NCI-H510A treated with DMSO at 0.1 percent for 48 hours (cell line): ENCODE results near the gene SNX27.

ENCODE experiments used
- DNase-seq: peaks from one replicate; lab custom pipeline; 2025; lab: John Stamatoyannopoulos, UW

The SNX27 gene

DNA sequence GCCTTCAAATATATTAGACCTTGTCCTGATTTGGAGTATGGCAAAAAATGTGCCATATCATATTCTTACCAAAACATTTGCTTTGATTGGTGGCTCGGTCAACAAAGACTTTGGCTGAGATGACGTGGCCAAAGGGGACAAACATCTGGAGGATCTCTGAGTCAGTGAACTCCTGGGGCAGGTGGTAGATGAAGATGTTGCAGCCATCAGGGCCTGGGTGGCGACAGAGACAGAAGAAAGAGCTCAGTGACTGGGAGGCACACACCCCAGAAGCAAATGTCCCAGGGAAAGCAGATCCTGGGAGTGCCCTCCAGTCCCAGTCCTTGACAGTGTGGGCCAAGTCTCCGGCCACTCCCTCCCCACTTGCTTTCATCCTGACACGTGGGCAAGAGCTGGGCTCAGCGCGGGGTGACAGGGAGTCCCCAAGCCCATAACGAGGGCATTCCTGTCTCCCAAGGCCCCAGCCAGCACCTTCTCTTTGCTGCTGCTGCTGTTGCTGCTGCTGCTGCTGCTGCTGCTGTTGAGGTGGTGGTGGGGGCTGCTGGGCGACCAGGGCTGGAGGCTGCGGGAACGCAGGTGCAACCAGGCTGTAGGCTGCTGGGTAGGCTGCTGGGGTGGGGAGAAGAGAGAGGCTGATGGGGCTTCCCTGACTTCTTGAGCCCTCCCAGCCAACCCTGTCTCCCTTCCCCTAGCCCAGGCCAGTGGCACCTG, 94.1 kb downstream of the SNX27 start:
- no peak for DNase-seq

DNA sequence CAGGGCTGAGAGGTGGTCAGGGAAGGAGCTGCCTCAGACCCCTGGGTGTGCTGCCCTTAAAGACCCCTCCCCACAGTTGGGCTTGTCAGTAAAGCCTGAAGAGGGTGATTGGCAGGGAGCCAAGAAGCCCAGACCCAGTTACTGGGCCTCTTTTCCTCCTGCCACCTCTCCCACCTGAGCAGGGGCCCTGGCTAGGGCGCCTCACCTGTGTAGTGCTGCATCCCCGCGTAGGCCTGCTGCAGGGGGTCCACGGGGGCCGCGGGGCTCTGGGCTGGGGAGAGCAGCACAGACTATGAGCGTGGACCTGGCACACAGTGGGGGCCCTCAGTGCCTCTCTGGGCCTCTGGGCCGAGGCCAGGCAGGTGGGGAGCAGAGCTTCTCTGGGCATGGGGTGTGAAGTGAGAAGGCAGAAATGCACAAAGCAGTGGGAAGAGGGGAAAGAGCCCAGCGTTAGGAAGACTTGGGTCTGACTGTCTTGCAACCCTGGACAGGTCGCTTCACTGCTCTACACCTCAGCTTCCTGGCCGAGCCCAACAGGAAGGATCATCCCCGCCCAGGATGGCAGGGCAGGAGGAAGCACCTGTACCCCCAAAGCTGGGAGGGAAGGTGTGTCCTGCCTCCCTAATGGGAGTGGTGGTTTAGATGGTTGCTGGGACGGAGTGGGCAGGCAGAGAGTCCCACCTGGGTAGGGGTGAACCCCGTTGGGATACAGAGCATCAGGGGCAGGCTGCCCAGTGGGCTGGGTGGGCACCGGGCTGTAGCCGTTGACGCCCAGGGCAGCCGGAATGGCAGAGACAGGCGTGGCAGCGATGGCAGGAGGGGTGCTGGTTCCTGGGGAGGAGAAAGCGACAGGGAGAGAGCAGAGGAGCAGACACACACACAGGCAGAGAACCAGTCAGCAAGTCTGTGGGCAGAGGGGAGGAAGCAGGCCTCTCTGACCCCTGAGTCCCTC, 94.9 kb downstream of the SNX27 start:
- no peak for DNase-seq

DNA sequence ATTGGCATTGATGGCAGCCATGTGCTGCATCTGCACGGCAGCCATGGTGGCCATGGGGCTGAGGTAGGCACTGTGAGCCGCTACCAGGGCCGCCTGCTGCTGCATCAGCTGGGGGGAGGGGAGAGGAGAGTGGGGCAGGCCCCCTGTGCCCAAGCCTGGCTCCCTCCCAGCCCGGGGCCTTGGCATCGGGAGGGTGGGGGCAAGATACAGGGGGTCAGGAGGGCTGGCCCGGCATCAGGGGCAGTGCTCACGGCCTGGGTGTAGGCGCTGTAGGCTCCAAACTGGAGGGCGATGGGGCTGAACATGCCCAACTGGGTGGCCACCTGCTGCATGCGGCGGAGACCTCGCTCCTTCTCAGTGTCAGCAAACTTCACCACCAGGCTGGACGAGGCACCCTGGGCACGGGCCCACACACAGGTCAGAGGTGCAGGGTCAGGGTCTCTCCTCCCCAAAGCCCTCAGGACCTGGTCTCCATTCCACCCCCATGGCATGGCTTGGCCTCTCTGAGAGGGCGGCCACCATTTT, 95.8 kb downstream of the SNX27 start:
- DNase-seq, result no peak

DNA sequence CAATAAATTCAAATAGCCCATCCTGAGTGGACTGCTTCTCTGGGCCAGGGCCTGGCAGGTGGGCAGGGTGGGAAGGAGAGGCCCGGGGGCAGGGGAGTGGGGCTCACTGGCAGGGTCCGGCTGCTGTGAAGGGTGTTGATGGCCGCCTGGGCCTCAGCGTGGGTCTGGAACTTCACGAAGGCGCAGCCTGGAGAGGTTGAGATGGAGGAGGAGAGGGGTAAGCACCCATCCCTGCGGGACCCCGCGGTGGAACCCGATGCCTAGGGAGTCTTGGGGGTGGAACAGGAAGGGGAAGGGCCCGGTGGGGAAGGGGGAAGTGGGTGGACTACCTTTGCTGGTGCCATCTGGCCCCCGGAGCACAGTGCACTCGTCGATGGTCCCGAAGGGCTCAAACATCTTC, 97.0 kb downstream of the SNX27 start:
- no peak for DNase-seq

DNA sequence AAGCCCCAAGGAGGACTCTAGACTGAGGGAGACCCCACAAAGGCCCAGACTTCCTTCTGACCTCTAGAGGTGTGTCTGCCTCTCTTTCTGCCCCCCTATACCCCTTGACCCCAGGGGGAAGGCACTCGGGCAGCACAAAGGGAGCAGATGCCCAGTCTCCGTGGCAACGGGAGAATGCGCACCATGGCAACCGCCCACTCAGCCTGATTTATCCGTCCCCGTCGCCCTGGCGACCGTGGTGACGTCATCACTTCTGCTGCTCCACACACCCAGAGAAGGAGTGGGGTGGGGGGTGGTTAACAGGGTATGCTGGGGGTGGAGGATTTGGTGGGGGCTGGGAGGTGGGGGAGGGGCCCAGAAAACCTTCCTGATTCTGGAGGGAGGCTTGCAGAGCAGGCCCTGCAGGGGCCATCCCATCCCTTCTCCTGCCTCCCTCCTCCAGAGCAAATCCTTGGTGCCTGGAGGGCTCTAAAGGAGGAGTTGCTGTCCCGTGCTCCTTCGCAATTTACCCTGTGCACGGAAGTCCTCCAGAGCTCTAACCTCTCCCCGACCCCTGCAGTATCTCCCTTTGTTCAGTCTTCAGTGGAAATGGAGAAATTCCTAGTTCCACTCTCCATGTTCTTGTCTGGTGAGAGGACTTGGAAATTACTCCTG, 98.5 kb downstream of the SNX27 start:
- DNase-seq, result no peak

DNA sequence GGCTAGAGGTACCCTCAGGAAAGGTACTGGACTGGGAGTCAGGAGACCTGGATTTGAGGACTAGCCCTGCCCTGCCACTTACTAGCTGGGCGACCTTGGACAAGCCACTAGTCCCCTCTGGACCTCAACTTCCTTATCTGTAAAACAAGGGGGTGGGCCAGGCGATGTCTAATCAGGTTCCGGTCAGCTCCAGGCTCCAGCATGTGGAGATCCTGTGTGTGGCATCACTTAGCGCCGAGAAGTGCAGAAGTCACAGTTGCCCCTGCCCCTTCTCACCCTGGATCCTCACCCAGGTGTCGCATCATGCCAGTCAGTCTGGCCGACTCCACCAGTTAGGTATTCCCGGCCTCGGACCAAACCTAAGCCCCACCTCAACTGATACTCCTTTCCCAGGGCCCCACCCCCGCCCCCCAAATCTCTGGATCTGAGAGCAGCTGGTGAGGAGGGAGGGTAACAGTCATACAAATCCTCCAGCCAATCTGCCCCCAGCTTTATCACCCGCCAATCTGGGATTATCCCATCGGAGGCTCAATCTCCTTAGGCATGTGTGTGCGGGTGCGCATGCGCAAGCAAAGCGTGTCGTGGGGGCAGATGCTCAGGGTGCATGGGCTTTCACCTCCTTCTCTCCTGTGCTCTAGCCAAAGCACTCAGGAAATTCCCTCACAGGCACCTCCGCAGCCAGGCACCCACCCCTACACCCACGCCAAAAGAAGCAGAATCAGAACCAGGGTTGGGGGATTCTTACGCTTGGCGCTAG, 99.4 kb downstream of the SNX27 start:
- no peak for DNase-seq

DNA sequence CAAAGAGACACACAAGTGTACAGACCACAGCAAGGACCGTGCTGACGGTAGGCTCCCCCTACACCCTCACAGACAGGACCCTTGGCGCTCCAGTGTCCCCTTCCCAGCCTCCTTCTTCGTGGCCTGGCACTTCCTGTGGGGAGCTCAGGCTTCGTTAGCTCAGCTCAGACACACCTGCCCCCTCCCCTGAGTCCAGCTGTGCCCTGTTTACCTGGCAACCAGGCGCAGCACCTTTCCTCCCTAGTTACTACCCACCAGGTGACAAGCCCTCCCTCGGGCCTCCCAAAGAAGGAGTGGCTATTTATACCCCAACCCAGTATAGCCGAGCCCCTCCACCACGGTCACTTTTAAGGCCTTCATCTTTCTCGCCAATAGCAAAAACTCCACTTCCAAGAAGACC, 100.1 kb downstream of the SNX27 start:
- DNase-seq, result peak; percentile 63

DNA sequence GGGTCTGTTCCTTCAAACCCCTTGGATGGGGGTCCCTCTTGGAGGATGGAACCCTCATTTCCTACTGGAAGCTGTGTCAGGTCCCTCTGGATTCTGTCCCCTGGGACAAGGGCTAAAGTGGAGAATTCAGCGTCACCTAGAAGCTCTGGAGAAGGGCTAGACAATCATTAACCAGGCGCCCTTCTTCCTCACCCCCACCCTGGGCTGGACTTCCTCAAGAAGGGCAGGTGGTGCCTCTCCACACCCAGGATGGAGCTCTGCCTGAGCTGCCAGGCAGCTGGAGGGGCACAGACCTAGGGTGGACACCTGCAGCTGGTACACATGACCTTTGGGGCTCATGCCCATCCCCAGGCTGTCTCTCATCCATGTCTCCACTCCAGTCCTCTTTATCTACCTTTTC, 101.2 kb downstream of the SNX27 start:
- no peak for DNase-seq

DNA sequence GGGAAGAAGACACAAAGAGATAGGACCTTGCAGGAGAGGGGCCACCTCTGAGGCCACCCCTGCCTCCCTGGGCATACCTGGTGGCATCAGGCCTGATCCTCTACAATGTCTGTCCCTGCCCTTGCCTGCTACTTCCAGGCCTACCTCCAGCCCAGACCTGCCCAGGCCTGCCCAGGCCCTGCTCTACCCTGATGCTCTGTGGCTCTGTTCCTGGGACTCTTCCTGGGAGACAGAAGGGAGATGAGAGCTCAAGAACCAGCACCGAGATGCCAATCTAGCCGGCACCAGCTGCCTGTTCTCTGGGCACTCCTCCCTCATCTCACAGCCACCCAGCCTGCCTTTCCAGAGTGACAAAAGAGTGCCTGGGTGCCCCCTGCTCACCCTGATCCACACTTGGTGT, 102.0 kb downstream of the SNX27 start:
- peak; percentile 33 for DNase-seq

DNA sequence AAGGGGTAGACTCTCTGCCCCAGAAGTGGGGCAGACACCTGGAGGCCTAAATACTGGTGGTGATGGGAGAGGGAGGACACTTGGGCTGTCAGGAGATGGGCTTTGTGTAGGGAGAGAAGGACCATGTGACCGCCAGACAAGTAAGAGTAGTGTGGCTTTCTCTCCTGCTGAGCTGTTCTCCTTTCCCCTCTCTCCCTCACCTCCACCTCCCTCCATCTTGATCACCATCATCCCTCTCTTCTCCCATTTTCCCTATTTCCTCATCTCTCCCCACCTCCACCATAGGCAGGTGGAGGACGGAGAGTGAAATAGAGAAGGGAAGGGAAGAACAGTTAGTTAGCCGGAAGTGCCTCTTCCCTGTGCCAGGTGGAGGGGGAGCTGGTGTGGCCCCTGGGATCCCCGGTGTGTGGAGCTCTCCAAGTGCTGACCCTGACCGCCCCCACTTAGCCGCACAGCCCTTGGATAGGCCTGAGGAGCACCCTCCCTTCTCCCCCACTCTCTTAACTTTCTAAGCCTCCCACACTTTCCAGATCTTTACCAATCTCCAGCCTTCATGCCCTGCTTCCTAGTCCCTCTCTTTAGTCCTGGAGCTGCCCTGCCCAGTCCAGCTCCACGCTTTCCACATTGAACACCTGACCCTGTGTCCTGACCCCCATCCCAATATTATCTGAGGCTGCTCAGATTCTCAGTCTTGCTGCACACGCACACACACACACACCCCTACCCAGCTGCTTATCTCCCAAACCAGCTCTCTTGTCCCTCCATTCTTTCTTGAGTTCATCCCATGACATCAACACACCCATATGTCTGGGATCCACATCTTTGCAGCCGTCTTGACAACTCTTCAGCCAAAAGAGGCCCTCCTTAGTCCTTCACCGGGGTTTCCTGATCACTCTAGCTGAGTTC, 103.2 kb downstream of the SNX27 start:
- DNase-seq, result no peak

DNA sequence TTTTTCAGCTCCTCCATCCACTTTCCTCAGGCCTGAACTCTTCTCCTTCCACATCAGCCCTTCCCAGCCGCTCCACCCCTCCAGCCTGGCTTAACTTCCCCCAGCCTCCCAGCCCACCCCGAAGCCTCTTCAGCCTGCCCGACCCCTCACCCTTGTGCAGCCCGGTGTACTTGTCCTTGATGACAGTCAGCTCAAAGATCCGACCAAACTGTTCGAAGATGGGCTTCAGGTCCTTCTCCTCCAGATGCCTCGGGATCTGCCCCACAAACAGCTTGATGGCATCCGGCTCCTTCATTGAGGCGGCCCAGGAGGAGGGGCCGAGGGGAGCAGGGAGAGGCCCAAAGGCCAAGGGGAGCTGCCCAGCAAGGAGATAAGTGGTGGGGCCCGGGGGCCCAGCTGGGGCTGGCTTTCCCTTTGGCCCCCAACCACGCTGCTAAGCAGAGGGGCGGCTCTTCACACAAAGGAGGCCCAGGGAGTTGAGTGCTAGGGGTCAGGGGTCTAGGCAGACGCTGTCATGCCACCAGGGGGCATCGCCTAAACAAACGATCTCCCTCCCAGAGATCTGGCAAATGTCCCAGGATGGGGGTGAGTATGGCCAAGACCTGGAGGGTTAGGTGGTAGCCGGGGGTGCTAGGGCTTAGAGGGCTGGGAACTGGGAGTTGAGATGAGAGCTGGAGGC, 104.0 kb downstream of the SNX27 start:
- DNase-seq, result peak; percentile 33

DNA sequence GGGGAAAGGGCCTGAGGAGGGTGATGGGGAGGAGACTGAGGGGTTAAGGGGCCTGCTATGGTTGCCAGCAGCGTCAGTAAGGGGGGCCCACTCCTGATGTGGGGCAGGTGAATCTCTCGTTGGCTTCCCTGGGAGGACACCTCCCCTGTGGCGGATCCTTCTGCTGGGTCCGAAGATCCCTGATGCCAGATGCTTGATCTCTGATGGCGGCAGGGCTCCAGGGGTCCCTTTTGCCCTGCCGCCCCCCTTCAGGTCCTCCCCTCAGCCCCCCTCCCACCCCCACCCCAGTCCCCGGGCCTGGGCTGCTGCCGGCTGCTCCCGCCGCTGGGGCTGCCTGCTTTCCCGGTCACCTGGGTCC, 104.5 kb downstream of the SNX27 start:
- DNase-seq, result no peak

DNA sequence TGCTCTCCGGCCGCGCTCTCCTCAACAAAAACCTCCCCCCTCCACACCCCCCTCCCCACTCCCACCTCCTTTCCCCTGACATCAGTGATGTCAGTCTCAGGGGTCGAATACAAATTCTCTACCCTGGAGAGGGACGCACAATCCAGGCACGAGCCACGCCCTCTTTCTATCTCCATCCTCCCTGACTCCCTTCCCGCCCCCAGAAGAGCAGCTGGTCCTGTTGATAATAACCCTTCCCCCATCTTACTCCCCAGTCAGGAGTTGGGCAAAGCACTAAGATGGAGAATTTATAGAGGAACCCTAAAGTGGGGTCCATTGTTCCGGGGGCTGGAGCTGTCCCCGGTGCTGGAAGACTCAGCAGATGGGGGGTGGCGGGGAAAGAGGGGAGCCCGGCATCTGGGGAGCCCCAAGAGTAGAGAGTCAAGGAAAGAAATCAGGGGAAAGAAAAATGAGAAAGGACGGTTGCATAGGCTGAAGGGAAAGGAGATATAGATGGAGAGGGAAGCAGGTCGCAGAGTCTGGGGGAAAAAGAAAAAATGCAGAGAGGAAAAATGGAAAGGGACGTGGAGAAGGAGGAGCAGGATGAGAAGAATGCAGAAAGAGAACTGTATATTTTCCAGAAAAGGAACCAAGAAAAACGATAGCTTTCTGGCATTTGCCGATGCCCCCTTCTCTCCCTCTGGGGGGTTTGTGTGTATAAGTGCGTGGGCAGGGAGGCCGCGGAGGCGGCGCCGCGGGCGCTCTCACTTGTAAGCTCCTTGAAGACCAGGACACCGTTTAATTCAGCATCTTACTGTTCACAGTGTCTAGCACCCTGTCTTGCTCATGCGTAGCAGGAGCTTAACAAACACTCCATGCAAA, 105.2 kb downstream of the SNX27 start, which contains the start of gene CELF3:
Gene CELF3 (minus strand): TSS at position 33 of the 861 bp plus-strand sequence. CDS start 783 bp downstream, outside the sequence.
- peak; percentile 97 for DNase-seq

DNA sequence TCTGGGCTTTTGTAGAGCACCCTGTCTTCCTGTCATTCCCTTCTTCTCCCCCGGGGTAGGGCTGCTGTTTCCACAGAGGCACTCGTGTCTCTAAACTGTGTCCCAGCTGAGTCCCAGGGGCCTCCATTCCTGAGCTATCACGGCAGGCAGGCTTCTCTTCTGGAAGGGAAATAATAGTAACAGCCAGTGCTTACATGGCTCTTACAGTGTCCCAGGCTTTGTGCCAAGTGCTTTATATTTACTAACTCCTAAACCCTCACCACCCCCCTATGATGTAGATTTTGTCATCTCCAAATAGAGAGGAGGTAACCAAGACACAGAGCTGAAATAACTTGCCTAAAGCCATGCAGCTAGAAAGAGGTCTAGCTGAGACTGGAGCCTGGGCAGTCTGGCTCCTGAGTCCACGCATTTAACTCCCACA, 106.2 kb downstream of the SNX27 start:
- no peak for DNase-seq

DNA sequence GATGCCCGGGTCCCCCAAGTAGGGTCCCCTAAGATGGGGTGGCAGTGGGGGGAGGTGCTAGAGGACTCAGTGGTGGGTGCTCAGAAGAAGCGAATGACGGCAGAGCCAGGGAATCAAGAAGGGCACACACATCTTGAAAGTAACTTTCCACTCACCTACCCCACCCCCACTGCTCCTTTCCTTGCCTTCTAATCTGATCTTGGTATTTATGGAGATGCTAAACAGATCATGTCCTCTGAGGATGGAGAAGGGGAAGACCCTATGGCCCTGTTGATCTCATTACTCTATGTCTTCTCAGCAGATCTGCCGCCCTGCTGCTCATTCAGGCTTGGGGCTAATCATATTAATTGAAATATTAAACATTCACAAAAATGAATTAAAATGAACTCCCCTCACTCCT, 106.8 kb downstream of the SNX27 start:
- DNase-seq, result no peak

DNA sequence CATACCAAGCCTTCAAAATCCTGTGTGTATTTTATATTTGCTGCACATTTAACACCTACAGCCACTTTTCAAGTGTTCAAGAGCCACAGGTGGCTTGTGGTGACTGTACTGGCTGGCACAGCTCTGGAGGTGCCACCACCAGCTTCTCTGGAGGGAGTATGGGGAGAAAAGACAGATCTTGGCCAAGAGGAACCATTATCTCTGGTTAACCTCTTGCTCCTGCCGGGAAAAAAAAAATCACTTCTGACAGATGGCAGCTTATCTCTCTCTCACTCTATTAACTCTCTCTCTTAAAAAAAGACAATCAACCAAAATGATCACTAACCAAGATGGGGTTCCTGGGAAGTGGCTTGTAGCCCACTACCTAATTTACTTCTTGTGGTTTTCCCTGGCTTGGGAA, 108.3 kb downstream of the SNX27 start:
- DNase-seq, result no peak

DNA sequence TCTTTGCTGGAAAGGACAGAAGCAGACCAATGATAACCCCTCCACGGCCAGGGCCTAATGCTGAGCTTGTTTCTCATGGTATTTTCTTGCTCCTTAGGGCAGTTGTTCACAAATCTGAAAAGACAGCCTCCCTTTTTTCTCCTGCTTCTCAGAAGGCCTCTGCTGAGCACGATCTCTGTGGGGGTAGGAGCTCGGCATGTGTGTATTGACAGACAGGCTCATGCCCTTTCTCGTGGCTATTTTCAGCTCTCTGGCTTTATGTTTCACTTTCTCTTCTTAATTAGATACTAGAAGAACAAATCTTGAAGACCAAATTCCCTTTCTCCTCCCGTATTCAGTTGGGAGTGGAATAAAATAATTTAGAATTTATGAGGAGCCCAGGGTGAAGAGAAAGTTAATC, 108.7 kb downstream of the SNX27 start:
- no peak for DNase-seq

DNA sequence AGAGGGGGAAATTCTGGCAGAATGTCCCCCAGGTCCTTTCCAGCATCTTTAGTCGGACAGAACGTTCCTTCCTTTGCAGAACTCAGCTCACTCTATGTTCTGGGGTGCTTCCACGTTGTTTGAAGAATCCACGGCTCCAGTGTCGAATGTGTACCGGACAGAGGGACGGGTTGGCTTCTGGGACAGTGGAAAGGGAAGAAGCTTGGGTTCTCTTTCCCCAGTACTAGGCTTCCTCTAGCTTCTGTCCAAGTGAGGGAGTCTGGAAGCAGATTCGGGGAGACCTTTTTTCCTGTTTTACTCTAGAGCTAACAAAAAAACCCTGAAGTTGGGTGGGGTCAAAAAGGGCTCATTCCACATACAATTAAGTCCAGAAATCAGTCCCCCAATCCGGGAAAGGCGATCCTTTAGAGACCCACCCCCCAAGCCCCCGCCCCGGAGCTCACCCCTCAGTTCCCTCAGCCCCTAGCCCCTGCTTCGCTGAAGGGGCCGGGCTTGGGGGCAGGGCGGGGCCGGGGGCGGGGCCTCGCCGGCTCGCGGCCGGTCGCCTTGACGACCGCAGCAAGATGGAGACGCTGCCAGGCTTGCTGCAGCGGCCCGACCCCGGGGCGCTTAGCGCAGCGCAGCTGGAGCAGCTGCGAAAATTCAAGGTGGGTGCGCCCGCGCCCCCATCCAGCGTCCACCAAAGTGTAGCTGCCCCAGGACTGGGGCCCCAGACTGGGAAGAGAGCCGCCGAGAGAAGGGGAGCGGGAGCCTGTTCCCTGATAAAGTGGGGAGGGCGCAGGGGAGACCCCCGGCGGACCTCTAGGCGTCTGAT, 109.3 kb downstream of the SNX27 start, which contains the start of gene RIIAD1:
Gene RIIAD1 (plus strand): TSS at position 549 of the 814 bp plus-strand sequence. CDS start 15 bp downstream, at position 564.
- no peak for DNase-seq
